Colonic mucosa (tissue), 4 donors: ENCODE results near the gene SENP1. TPM values are rescaled to one million over a fixed set of nuclear protein-coding genes. Genes with fewer than 3 reads are reported as not detected.

ENCODE experiments used
- DNase-seq: peaks from one replicate; pipeline ENCODE4 v3.0.0-alpha.2; 2020
- H3K27ac ChIP-seq: fragments of 200-600 bp; one replicate; pipeline ENCODE4 v1.8.0; 2021
- H3K27me3 ChIP-seq: fragments of 200-600 bp; one replicate; pipeline ENCODE4 v1.8.0; 2021
- H3K36me3 ChIP-seq: fragments of 200-600 bp; one replicate; pipeline ENCODE4 v1.8.0; 2021
- H3K4me1 ChIP-seq: fragments of 200-600 bp; one replicate; pipeline ENCODE4 v1.8.0; 2021; ENCODE audit warnings: mild to moderate bottlenecking
- H3K4me3 ChIP-seq: fragments of 200-600 bp; one replicate; pipeline ENCODE4 v1.8.0; 2021
- H3K9ac ChIP-seq, 2 donors: one replicate each; pipeline ENCODE4 v1.7.0; 2013; ENCODE audit warnings: control low read depth in 2 of 2, low read depth in 2 of 2, low read length in 2 of 2
- H3K9me3 ChIP-seq: fragments of 200-600 bp; one replicate; pipeline ENCODE4 v1.8.0; 2021
- intact Hi-C: fragments of 100-400 bp; cut with DNase I; formaldehyde crosslinking; loops from one replicate; pipeline ENCODE4 v1.14.1; 2022
- total RNA-seq, 2 donors: library from RNA; stranded (reverse); fragmentation: NEBNext Ultra II Directional in 1 of 2; extraction: Animal tissue kit (Norgen Biotek cat#: 25700) in 1 of 2; gene quantifications; one replicate each; pipeline ENCODE4 v1.2.1, GENCODE V29; 2021
- TF ChIP-seq, protein P1 (sequence below): fragments of 200-600 bp; IDR thresholded peaks from one replicate; pipeline ENCODE4 v1.8.0; 2022; ENCODE audit warnings: antibody characterized with exemption, mild to moderate bottlenecking
- donor health status: healthy.
- donor health status: DM: no; HTN: no; CAD: no.
- donor health status: DM: no; HTN: no; CAD: no.

SENP1 gene
- total RNA-seq, 2 donors from 2014 or later = 14.9 to 16.8 TPM

DNA sequence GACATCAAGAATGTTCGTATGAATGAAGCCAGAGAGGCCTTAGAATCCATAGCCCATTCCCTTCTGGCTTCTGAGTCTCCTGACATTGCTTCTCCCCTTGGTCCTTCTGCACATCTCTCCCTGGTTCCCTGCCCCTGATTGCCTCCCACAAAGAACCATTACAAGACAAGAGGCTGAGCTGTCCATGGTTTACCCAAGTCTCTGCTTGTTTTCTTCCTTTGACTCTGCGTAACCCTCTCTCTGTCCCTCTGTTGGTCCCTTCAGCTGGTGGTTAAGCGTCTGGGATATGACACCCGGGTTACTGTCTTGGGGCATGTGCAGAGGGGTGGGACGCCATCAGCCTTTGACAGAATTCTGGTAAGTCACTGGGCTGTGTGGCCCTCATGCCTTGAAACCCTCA lies 29.1 kb upstream of the SENP1 start:
- no peak for DNase-seq
- Histone ChIP-seq H3K36me3 (no peaks in the 10 kb centered on the region), H3K4me1 (no peaks in the 10 kb centered on the region), H3K27ac (no peak overlapping the region), H3K27me3 (no peaks in the 10 kb centered on the region), H3K9ac (no peak overlapping the region), H3K9me3 (no peaks in the 10 kb centered on the region), H3K4me3 (no peak overlapping the region)
- TF ChIP-seq, protein P1, sequence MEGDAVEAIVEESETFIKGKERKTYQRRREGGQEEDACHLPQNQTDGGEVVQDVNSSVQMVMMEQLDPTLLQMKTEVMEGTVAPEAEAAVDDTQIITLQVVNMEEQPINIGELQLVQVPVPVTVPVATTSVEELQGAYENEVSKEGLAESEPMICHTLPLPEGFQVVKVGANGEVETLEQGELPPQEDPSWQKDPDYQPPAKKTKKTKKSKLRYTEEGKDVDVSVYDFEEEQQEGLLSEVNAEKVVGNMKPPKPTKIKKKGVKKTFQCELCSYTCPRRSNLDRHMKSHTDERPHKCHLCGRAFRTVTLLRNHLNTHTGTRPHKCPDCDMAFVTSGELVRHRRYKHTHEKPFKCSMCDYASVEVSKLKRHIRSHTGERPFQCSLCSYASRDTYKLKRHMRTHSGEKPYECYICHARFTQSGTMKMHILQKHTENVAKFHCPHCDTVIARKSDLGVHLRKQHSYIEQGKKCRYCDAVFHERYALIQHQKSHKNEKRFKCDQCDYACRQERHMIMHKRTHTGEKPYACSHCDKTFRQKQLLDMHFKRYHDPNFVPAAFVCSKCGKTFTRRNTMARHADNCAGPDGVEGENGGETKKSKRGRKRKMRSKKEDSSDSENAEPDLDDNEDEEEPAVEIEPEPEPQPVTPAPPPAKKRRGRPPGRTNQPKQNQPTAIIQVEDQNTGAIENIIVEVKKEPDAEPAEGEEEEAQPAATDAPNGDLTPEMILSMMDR = no peak
- intact Hi-C loops = no loop called here

DNA sequence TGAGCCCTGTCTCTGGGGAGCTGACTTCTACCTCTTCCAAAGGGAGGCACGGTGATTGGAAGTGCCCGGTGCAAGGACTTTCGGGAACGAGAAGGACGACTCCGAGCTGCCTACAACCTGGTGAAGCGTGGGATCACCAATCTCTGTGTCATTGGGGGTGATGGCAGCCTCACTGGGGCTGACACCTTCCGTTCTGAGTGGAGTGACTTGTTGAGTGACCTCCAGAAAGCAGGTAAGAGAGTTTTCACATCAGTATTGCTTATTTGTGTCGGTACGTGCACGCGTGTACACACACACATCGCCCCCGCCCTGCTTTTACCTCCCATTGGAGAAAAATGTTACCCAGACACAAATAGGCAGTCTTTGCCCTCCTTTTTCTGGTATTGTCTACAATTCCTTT lies 26.9 kb upstream of the SENP1 start:
- TF ChIP-seq, protein P1 = no peak
- H3K4me3 ChIP-seq = no peak overlapping the region
- no peaks in the 10 kb centered on the region for H3K4me1 ChIP-seq
- no peak overlapping the region for H3K27ac ChIP-seq
- intact Hi-C loops = no loop called here
- H3K9me3 ChIP-seq = no peaks in the 10 kb centered on the region
- H3K36me3 ChIP-seq = no peaks in the 10 kb centered on the region
- no peak for DNase-seq
- H3K9ac ChIP-seq = no peak overlapping the region
- H3K27me3 ChIP-seq = no peaks in the 10 kb centered on the region

DNA sequence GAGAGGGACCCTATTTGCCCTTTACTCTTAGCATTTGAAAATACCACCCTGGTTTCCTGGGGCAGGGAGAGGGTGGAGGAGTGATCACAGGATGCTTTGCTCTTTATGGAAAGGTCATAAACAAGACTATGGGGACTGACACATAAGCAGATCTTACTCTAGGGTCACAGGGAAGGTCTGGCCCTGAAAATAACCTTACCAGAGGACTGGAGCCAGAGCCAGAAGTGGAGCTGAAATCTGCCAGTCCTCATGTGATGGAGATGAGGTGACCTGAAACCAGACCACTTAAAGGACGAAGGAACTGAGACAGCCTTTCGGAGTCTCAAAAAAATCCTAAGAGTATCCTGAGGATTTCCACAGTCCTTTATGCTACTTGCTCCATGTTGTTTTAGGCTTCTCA lies 25.6 kb upstream of the SENP1 start:
- H3K27ac ChIP-seq = no peak overlapping the region
- H3K9me3 ChIP-seq = no peaks in the 10 kb centered on the region
- DNase-seq = no peak
- H3K9ac ChIP-seq = no peak overlapping the region
- H3K36me3 ChIP-seq = no peaks in the 10 kb centered on the region
- intact Hi-C loops = no loop called here
- H3K4me3 ChIP-seq = no peak overlapping the region
- H3K27me3 ChIP-seq = no peaks in the 10 kb centered on the region
- H3K4me1 ChIP-seq = no peaks in the 10 kb centered on the region
- TF ChIP-seq, protein P1 = no peak

DNA sequence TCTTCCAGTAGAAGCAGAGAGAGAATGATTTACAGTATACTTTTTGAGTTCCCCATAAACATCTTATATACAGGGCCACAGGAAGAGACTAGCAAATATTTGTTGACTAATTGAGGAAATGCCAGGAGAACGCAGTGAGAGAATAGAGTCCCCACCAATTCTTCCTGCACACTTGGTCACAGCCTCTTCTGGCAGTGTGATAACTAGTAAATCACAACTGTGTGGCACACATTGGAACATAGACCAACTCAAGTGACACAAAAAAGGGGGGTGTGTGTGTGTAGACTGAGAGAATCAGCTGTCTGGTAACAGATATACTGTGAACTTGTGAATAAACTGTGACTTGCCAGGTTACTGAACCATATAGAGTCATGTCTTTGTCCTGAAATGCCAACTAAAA lies 23.5 kb upstream of the SENP1 start:
- TF ChIP-seq, protein P1 = no peak
- intact Hi-C loops = no loop called here
- Histone ChIP-seq H3K9me3 (no peaks in the 10 kb centered on the region), H3K36me3 (no peaks in the 10 kb centered on the region), H3K27me3 (no peaks in the 10 kb centered on the region), H3K4me1 (no peaks in the 10 kb centered on the region), H3K27ac (no peak overlapping the region), H3K9ac (no peak overlapping the region), H3K4me3 (no peak overlapping the region)
- DNase-seq = no peak

DNA sequence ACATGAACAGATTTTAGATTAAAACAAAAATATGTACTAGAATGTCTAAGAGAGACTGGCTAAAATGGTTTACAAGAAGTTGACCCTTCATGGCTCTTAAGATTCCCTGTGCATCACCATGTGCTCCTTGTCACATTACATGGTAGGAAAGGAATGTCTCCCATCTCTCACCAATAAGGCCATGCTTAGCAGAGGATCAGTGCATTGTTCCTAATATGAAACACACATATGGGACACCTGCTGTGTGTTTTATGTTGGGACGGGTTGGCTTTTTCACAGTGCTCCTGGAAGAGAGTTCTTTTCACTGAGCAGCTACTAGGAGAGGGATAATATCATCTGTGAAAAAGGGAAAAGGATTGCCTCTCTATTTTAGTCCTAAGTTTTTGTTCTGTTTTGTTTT lies 22.9 kb upstream of the SENP1 start:
- intact Hi-C loops = no loop called here
- TF ChIP-seq, protein P1 = no peak
- Histone ChIP-seq H3K27me3 (no peaks in the 10 kb centered on the region), H3K4me1 (no peaks in the 10 kb centered on the region), H3K9ac (no peak overlapping the region), H3K27ac (no peak overlapping the region), H3K36me3 (no peaks in the 10 kb centered on the region), H3K4me3 (no peak overlapping the region), H3K9me3 (no peaks in the 10 kb centered on the region)
- DNase-seq = no peak
